ENCODE measurements around the gene RTF1.
"Not testable (repeated sequence)": the region's sequence is repeated elsewhere in the genome, so short reads cannot be mapped to it uniquely, and the experiment has no call there.

Gene RTF1
- 67.4 to 81.1 reads per million in 2 donors for total RNA-seq

- peak; percentile 96 for DNase-seq
These were observed at the start of gene RTF1 for GRCh38 chr15:41416742-41417417. Gene RTF1 (plus strand): TSS chr15:41417095. CDS start chr15:41417116, 21 bp downstream.

- no peak for DNase-seq
These were observed 49.5 kb upstream of the RTF1 start for GRCh38 chr15:41367418-41367817.

GRCh38 chr15:41377978-41378377 is 38.9 kb upstream of the RTF1 start:
- DNase-seq = no peak

GRCh38 chr15:41383974-41384749 is 32.7 kb upstream of the RTF1 start:
- not testable (repeated sequence) for DNase-seq

- no peak for DNase-seq
These were observed 29.2 kb upstream of the RTF1 start for GRCh38 chr15:41387646-41388045.

- DNase-seq = no peak
These were observed 24.2 kb upstream of the RTF1 start for GRCh38 chr15:41392659-41393058.

GRCh38 chr15:41394924-41395323 is 22.0 kb upstream of the RTF1 start:
- no peak for DNase-seq

GRCh38 chr15:41396111-41396510 is 20.8 kb upstream of the RTF1 start:
- no peak for DNase-seq

GRCh38 chr15:41401904-41402267 is 15.0 kb upstream of the RTF1 start:
- no peak for DNase-seq

GRCh38 chr15:41407341-41407740 is 9.6 kb upstream of the RTF1 start:
- DNase-seq = no peak

GRCh38 chr15:41408234-41408641 is 8.7 kb upstream of the RTF1 start:
- DNase-seq = no peak

GRCh38 chr15:41411031-41411430 is 5.9 kb upstream of the RTF1 start:
- DNase-seq = no peak

GRCh38 chr15:41411441-41411840 is 5.5 kb upstream of the RTF1 start:
- DNase-seq = no peak

GRCh38 chr15:41416128-41416741 is 660 bp upstream of the RTF1 start:
- DNase-seq = no peak

- DNase-seq = peak; percentile 41
These were observed 712 bp downstream of the RTF1 start for GRCh38 chr15:41417418-41418195.

GRCh38 chr15:41423979-41424659 is 7.2 kb downstream of the RTF1 start:
- DNase-seq = no peak

GRCh38 chr15:41424809-41425208 is 7.9 kb downstream of the RTF1 start:
- no peak for DNase-seq

- not testable (repeated sequence) for DNase-seq
These were observed 9.0 kb downstream of the RTF1 start for GRCh38 chr15:41425907-41426306.

GRCh38 chr15:41429003-41429890 is 12.4 kb downstream of the RTF1 start:
- DNase-seq = no peak

- no peak for DNase-seq
These were observed 18.3 kb downstream of the RTF1 start for GRCh38 chr15:41435037-41435786.

GRCh38 chr15:41437448-41437847 is 20.6 kb downstream of the RTF1 start:
- DNase-seq = no peak

Measured in activated gamma-delta T cell (primary cell).